ENCODE measurements around the gene MFRP. TPM values are rescaled to one million over a fixed set of nuclear protein-coding genes. Genes with fewer than 3 reads are reported as not detected.

Gene MFRP
- total RNA-seq, 2 experiments from 2014 or later: not detected

DNA sequence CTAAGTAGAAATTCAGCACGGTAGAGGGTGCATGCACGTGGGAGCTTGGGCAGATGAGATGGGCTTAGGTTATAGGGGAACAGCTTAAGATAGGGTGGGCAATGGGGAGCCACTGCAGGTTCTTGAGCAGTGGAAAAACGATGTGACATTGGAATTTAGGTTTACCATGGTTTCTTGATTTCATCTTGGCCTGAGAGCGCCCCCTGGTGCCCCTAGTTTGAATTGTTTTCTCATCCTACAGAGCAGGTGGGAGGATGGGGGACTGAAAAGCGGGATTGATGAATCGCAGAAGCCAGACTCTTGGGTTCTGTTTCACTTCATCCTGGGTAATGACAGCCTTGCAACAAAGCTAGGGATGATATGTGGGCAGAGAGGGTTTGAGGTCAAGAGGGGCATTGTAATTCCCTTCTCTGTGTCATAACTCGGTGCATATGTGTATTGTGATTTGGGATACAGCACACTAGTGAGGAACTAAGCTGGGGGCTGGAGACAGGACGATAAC, 22.9 kb downstream of the MFRP start:
- ChIA-PET POLR2A (interaction anchor here (0.9 to 3.5 kb wide), 8 partner anchors 11 to 229 kb away, joined by 3 to 17 read pairs (median 4); partner anchors contain the start of genes CBL and RNF26), CTCF (interaction anchor here (0.9 to 10.8 kb wide), 30 partner anchors 8 to 257 kb away, joined by 3 to 136 read pairs (median 6); partner anchors contain the start of genes C1QTNF5, CBL, DPAGT1 and HINFP)
- peaks cover 9% of the 10 kb centered on the region for H3K27me3 Mint-ChIP-seq

DNA sequence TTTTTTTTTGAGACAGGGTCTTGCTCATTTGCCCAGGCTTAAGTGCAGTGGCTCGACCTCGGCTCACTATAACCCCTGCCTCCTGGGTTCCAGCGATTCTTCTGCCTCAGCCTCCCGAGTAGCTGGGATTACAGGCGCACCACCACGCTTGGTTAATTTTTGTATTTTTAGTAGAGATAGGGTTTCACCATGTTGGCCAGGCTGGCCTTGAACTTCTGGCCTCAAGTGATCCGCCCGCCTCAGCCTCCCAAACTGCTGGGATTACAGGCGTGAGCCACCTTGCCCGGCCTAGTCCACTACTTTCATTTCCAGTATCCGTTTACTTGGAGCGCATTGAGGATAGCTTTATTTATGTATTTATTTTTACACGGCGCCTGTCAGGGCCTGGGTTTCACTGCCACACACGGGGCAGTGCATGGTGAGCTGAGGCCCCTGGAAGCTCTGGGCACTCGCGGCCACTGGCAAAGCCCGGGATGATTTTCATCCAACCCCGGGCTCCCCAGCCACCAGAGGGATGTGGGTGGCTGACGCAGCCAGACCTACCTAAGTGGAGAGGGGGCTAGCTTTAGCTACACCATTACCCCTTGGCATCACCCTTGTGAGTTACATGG, 23.5 kb downstream of the MFRP start:
- Mint-ChIP-seq H3K27ac (no peak overlapping the region), H3K4me3 (no peak overlapping the region), H3K27me3 (peaks cover 12% of the 10 kb centered on the region), H3K9me3 (no peaks in the 10 kb centered on the region), H3K4me1 (peaks cover 40% of the 10 kb centered on the region), H3K36me3 (ENCODE audit: low read depth) (no peaks in the 10 kb centered on the region)
- CTCF ChIA-PET: interaction anchor here (1.0 to 10.8 kb wide), 25 partner anchors 9 to 256 kb away, joined by 3 to 136 read pairs (median 6); partner anchors contain the start of genes C1QTNF5, CBL, HINFP and NLRX1
- POLR2A ChIA-PET: interaction anchor here (1.0 to 3.5 kb wide), 6 partner anchors 12 to 228 kb away, joined by 3 to 17 read pairs (median 5); partner anchors contain the start of genes CBL and RNF26
- DNase-seq: no peak

More for the DNA sequence above, 22.9 kb downstream of the MFRP start:
- Mint-ChIP-seq H3K9me3 (no peaks in the 10 kb centered on the region), H3K4me3 (no peak overlapping the region), H3K36me3 (ENCODE audit: low read depth) (no peaks in the 10 kb centered on the region), H3K27ac (no peak overlapping the region), H3K4me1 (peaks cover 35% of the 10 kb centered on the region)
- peak; percentile 83 for DNase-seq

DNA sequence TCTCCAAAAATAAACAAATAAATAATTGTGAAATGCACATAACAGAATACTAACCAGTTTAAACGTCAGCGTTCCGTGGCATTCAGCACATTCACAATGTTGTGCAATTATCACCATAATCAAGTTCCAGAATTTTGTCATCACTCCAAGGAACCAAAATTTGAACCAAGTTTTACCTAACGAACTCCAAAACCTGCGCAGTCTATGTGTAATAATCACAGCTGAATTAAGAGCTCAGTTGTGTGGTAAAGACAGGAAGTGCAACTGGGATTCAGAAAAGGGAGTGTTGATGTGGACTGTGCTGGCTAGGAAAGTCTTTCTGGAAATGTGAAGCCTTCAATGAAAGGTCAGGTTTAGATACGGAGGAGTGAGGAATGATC, 24.2 kb downstream of the MFRP start:
- POLR2A ChIA-PET: interaction anchor here (1.1 to 3.5 kb wide), 8 partner anchors 9 to 267 kb away, joined by 3 to 17 read pairs (median 6); partner anchors contain the start of genes CBL and RNF26
- Mint-ChIP-seq H3K27ac (no peak overlapping the region), H3K4me3 (no peak overlapping the region)

DNA sequence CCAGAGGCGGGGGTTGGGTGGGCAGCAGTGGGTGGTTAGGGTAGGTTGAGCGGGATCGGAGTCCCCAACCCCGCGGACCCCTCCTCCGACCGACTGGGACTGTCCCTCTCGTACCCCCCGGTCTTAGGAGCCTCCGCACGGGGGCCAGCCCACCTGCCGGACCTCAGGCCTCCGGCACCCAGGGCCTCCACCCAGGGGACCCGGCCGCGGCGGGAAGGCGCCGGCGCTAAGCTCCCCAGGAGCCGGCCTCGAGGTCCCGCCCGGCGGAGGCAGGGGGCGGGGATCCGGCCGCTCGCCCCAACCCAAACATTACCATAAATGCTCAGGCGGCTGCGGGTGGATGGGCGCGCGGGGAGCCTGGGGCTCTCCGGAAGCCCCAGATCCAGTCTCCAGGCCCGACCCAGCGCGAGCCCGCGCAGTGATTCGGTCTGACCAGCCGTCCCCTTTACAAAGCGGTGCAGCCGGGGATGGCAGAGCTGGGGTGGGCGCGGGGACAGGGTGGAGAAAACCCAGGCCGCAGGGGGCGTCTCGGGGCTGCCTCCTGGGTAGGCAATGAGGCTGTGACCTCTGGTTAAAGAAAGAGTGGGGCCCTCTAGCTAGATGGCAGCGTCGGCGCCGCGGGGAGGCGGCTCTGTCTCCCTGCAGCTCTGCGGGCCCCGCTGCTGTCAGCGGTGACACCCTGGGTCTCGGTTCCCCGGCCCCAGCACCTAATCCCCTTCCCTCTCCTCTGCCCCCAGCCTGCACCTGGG, 25.6 kb downstream of the MFRP start:
- Mint-ChIP-seq H3K9me3 (no peaks in the 10 kb centered on the region), H3K27ac (peak overlapping the region; percentile 86), H3K27me3 (peaks cover 25% of the 10 kb centered on the region), H3K36me3 (ENCODE audit: low read depth) (no peaks in the 10 kb centered on the region), H3K4me1 (peaks cover 51% of the 10 kb centered on the region), H3K4me3 (peak overlapping the region; percentile 75)
- peak; percentile 80 for DNase-seq
- CTCF ChIA-PET: interaction anchor here (0.6 to 10.8 kb wide), 30 partner anchors 9 to 265 kb away, joined by 3 to 136 read pairs (median 4); partner anchors contain the start of genes C1QTNF5, C2CD2L, CBL and NLRX1
- POLR2A ChIA-PET: interaction anchor here (0.7 to 3.5 kb wide), 22 partner anchors 11 to 323 kb away, joined by 3 to 22 read pairs (median 4); partner anchors contain the start of genes CBL, CENATAC, HINFP and HYOU1

More for the DNA sequence above, 24.2 kb downstream of the MFRP start:
- peaks cover 45% of the 10 kb centered on the region for H3K4me1 Mint-ChIP-seq
- no peaks in the 10 kb centered on the region for H3K36me3 Mint-ChIP-seq (ENCODE audit: low read depth)
- no peaks in the 10 kb centered on the region for H3K9me3 Mint-ChIP-seq
- H3K27me3 Mint-ChIP-seq: peaks cover 19% of the 10 kb centered on the region
- DNase-seq: no peak
- CTCF ChIA-PET: interaction anchor here (0.8 to 10.8 kb wide), 16 partner anchors 10 to 255 kb away, joined by 3 to 136 read pairs (median 10); partner anchors contain the start of genes C1QTNF5, CBL, DPAGT1 and NLRX1

GRCh38 chr11:119320240-119320775, 26.2 kb downstream of the MFRP start:
- Mint-ChIP-seq H3K27me3 (peaks cover 31% of the 10 kb centered on the region), H3K27ac (peak overlapping the region; percentile 91), H3K4me1 (peaks cover 57% of the 10 kb centered on the region), H3K36me3 (ENCODE audit: low read depth) (no peaks in the 10 kb centered on the region), H3K9me3 (no peaks in the 10 kb centered on the region), H3K4me3 (peak overlapping the region; percentile 65)
- DNase-seq: no peak
- ChIA-PET CTCF (interaction anchor here (0.6 to 10.8 kb wide), 17 partner anchors 9 to 265 kb away, joined by 3 to 136 read pairs (median 6); partner anchors contain the start of genes C1QTNF5, CBL, NLRX1 and RNF26), POLR2A (interaction anchor here (0.7 to 3.5 kb wide), 12 partner anchors 14 to 323 kb away, joined by 3 to 22 read pairs (median 4); partner anchors contain the start of genes CBL, CENATAC, HYOU1 and RNF26)

DNA sequence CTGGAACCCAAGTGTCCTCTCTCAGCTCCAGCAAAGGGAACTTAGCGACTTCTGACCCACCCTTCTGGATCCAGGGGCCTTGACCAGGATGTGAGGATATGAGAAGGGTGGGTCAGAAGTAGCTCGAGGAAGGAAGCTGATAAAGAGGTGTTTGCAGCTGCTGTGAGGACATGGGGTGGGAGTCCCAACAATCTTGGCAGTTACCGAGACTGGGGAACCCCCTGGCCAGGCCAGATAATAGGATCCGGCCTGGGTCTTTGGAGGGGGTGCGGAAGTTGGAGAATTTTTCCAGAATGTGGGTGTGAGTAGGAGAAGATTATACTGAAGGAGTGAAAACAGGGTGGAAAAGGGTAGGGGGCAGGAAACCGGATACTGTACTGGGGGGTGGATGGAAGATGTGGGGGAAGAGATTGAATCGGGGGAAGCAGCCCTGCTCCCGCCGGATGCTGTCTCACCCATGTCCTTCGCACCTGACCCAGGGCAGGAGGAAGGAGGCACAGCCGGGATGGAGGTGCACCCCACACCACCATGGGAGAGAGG, 26.7 kb downstream of the MFRP start:
- no peak for DNase-seq
- Mint-ChIP-seq H3K9me3 (no peaks in the 10 kb centered on the region), H3K36me3 (ENCODE audit: low read depth) (no peaks in the 10 kb centered on the region), H3K27ac (peak overlapping the region; percentile 91), H3K4me3 (peak overlapping the region; percentile 65), H3K27me3 (peaks cover 32% of the 10 kb centered on the region), H3K4me1 (peaks cover 62% of the 10 kb centered on the region)
- POLR2A ChIA-PET: interaction anchor here (1.1 to 2.3 kb wide), 4 partner anchors 12 to 113 kb away, joined by 4 to 12 read pairs (median 8); partner anchors contain the start of gene CBL
- CTCF ChIA-PET: interaction anchor here (0.6 to 10.8 kb wide), 7 partner anchors 9 to 151 kb away, joined by 3 to 136 read pairs (median 5); partner anchors contain the start of genes C1QTNF5 and CBL

- peak overlapping the region; percentile 65 for H3K4me3 Mint-ChIP-seq
These were observed 27.3 kb downstream of the MFRP start for GRCh38 chr11:119319136-119319699.

DNA sequence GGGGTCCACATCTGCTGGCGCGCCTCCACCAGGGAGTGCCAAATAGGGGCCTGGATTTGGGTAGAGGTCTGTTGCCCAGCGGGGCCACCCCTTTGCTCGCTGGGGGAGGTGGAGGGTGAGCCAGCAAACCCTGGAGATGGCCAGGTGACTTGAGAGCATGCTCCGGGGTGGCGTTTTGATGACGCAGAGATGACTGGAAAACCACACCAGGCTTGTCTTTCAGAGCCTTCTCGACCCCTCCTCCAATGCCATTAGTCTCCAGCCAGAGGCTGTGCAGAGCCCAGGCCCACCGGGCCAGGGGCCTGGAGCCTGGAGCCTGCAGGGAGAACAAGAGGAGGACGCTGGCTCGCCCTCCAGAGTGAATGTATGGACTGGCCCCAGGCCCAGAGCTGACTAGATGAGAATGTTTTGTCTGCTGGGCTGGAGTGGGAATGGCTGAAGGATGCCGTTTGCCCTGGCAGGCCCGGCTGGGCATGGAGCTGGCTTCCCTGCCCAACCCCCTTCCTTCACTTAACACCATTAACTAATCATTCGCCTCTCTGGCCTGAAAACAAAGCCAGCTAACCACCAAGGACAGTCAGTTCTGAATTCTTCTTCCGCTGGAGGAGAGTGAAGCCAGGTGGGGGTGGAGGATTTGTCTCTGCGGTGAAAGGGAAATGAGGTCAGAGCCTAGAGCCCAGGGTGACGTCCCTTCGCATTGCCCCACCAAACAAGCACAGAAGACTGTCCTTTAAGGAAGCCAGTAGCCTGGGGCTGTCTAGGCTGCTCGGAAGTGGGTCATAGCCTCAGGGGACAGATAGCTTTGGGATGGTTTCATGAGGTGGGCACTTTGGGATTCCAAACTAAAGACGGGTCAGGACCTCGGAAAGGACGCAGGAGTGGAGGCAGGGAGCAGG, 28.0 kb downstream of the MFRP start:
- peaks cover 62% of the 10 kb centered on the region for H3K4me1 Mint-ChIP-seq
- H3K9me3 Mint-ChIP-seq: no peaks in the 10 kb centered on the region
- peak overlapping the region; percentile 60 for H3K4me3 Mint-ChIP-seq
- DNase-seq: peak; percentile 75
- H3K27me3 Mint-ChIP-seq: peaks cover 34% of the 10 kb centered on the region
- ChIA-PET CTCF (interaction anchor here (1.1 to 10.8 kb wide), 5 partner anchors 10 to 149 kb away, joined by 3 to 136 read pairs (median 6); partner anchors contain the start of genes C1QTNF5 and CBL), POLR2A (interaction anchor here (0.9 to 2.3 kb wide), 7 partner anchors 10 to 112 kb away, joined by 3 to 12 read pairs (median 5); partner anchors contain the start of genes CBL and RNF26)
- H3K27ac Mint-ChIP-seq: peak overlapping the region; percentile 91
- H3K36me3 Mint-ChIP-seq (ENCODE audit: low read depth): no peaks in the 10 kb centered on the region

More at GRCh38 chr11:119319136-119319699, 27.3 kb downstream of the MFRP start:
- peaks cover 32% of the 10 kb centered on the region for H3K27me3 Mint-ChIP-seq
- H3K36me3 Mint-ChIP-seq (ENCODE audit: low read depth): no peaks in the 10 kb centered on the region
- no peaks in the 10 kb centered on the region for H3K9me3 Mint-ChIP-seq
- CTCF ChIA-PET: interaction anchor here (0.6 to 10.8 kb wide), 6 partner anchors 10 to 150 kb away, joined by 3 to 136 read pairs (median 5); partner anchors contain the start of genes C1QTNF5 and CBL
- DNase-seq: no peak
- peaks cover 64% of the 10 kb centered on the region for H3K4me1 Mint-ChIP-seq
- POLR2A ChIA-PET: interaction anchor here (1.1 to 2.3 kb wide), 4 partner anchors 11 to 112 kb away, joined by 4 to 12 read pairs (median 8); partner anchors contain the start of gene CBL
- H3K27ac Mint-ChIP-seq: peak overlapping the region; percentile 91

DNA sequence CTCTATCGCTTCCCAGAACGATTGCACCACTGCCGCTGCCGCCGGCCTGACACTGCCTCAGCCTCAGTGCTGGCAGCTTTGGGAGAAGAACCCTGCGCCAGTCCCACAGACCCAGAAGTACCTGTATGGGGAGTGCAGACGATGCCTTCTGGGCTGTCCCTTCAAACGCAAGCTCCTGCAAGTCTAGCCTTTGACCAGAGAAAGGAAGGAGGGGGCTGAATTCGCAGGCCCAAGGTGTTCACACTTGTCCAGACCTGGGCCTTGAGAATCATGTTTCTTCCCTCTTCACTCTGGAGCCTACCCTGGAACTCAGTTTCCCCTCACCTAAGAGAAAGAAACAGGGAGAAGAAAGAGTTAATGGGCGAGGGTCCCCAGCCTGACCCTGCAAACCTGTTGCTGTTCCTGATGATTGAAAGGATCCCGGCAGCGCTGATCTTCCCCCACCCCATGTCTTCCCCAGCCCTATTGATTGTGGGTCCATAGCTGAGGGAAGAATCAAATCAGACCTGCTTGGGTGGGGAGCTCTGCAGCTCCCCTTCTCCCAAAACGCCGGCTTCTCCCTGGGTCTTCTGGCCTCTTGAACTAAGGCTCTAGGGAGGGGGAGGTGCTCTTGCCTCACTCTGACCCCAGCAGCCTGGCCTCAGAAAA, 28.8 kb downstream of the MFRP start:
- no peak overlapping the region for H3K27ac Mint-ChIP-seq
- peaks cover 34% of the 10 kb centered on the region for H3K27me3 Mint-ChIP-seq
- no peaks in the 10 kb centered on the region for H3K9me3 Mint-ChIP-seq
- H3K4me3 Mint-ChIP-seq: no peak overlapping the region
- ChIA-PET POLR2A (interaction anchor here (0.9 to 4.2 kb wide), 8 partner anchors 9 to 149 kb away, joined by 3 to 16 read pairs (median 6); partner anchors contain the start of genes CBL, NLRX1 and RNF26), CTCF (no interaction called here)
- no peak for DNase-seq
- H3K36me3 Mint-ChIP-seq (ENCODE audit: low read depth): no peaks in the 10 kb centered on the region
- H3K4me1 Mint-ChIP-seq: peaks cover 58% of the 10 kb centered on the region

All from activated CD4-positive, alpha-beta memory T cell treated with anti-CD3 and anti-CD28 coated beads, Interleukin-2, amount 10 ng/mL, durations not matched to agents 7 days and 5 days (primary cell).